ENCODE data around the gene SCRN2. TPM values are rescaled to one million over a fixed set of nuclear protein-coding genes. Genes with fewer than 3 reads are reported as not detected.
A peak's percentile ranks its signal among the peaks of the same experiment; 100 is the strongest.

The SCRN2 gene
- total RNA-seq, 1 experiment from 2014 or later, result 16.2 TPM

DNA sequence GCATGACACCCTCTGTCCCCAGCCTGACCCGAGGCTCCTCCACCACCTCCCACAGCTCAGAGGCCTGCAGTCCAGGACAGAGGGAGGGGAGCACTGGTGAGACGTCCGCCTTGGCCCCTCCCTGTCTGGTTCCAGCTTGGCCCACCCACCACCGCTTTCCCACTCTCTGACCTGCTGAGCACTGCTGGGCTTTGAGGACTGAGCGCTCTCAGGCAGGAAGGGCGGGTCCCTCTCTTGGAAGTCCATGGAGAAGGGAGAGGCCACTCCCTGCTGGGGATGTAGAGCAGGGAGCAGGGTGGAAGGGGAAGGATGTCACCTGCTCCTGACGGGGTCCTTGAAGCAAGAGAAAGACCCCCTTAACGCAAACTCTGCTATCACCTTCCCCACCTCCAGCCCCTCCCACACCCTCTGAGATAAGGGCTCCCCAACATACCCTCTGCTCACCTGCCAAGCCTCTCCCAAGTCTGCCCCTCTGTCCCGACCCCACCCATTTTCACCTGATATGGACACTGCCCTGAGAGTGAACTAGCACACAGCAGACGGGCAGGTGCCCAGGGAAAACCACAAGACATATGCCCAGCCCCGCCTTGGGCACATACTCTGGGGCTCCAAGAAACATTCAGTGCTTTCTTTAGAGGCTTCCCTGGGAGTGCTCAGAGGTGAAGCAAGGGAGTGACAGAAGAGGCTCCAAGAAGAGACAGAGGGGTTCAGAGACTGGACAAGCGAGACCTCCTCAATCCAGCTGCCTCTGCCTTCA, 20.9 kb downstream of the SCRN2 start:
- intact Hi-C loops (cut with micrococcal nuclease), result no loop called here
- Mint-ChIP-seq H3K27ac (ENCODE audit: low read depth, unreplicated experiment) (peak overlapping the region; percentile 69), H3K36me3 (ENCODE audit: insufficient read depth, unreplicated experiment) (peaks cover 31% of the 10 kb centered on the region), H3K27me3 (ENCODE audit: insufficient read depth, unreplicated experiment) (no peaks in the 10 kb centered on the region), H3K9me3 (ENCODE audit: unreplicated experiment) (no peaks in the 10 kb centered on the region), H3K4me1 (ENCODE audit: insufficient read depth, unreplicated experiment) (peaks cover 23% of the 10 kb centered on the region), H3K4me3 (ENCODE audit: unreplicated experiment) (peak overlapping the region; percentile 84)
- peak; percentile 25 for DNase-seq (ENCODE audit: unreplicated experiment)
- TF ChIP-seq, protein P1, sequence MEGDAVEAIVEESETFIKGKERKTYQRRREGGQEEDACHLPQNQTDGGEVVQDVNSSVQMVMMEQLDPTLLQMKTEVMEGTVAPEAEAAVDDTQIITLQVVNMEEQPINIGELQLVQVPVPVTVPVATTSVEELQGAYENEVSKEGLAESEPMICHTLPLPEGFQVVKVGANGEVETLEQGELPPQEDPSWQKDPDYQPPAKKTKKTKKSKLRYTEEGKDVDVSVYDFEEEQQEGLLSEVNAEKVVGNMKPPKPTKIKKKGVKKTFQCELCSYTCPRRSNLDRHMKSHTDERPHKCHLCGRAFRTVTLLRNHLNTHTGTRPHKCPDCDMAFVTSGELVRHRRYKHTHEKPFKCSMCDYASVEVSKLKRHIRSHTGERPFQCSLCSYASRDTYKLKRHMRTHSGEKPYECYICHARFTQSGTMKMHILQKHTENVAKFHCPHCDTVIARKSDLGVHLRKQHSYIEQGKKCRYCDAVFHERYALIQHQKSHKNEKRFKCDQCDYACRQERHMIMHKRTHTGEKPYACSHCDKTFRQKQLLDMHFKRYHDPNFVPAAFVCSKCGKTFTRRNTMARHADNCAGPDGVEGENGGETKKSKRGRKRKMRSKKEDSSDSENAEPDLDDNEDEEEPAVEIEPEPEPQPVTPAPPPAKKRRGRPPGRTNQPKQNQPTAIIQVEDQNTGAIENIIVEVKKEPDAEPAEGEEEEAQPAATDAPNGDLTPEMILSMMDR (IDR thresholded peaks at IDR 0.05; ENCODE audit: unreplicated experiment), result no peak
- BruUV-seq (replicated peaks), result no TSS peak
- ChIA-PET CTCF (interaction anchor here (0.6 to 1.7 kb wide), 2 partner anchors 18 to 776 kb away, joined by 3 to 5 read pairs; no protein-coding TSS in a partner anchor), POLR2A (interaction anchor here (3.1 kb wide), 1 partner anchor 11 kb away, joined by 24 read pairs; the partner anchor contains the start of genes LRRC46 and MRPL10)

DNA sequence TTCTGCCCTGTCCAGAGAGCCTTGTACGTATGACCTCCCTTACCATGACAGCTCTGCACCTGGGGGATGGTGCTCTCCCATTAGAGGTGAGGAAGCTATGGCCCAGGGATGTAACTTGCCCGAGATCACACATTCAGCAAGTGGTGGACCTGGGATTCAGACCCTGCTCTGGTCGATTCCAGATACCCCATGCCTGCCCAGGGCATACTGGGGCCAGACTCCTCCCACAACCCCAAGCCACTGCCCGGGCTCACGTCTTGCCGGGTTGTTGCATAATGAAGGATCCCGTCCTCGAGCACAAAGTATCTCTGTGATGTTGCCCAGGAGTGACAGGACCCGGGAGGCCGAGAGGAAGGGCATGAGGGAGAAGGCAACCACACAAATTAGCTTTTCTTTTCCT, 21.6 kb downstream of the SCRN2 start:
- Mint-ChIP-seq H3K9me3 (ENCODE audit: unreplicated experiment) (no peaks in the 10 kb centered on the region), H3K27me3 (ENCODE audit: insufficient read depth, unreplicated experiment) (no peaks in the 10 kb centered on the region), H3K4me3 (ENCODE audit: unreplicated experiment) (no peak overlapping the region), H3K36me3 (ENCODE audit: insufficient read depth, unreplicated experiment) (peaks cover 24% of the 10 kb centered on the region), H3K4me1 (ENCODE audit: insufficient read depth, unreplicated experiment) (peaks cover 23% of the 10 kb centered on the region), H3K27ac (ENCODE audit: low read depth, unreplicated experiment) (no peak overlapping the region)
- TF ChIP-seq, protein P1 (IDR thresholded peaks at IDR 0.05; ENCODE audit: unreplicated experiment), result no peak
- no peak for DNase-seq (ENCODE audit: unreplicated experiment)
- POLR2A ChIA-PET, result no interaction called here
- CTCF ChIA-PET, result no interaction called here
- BruUV-seq (replicated peaks), result no TSS peak
- intact Hi-C loops (cut with micrococcal nuclease), result no loop called here

DNA sequence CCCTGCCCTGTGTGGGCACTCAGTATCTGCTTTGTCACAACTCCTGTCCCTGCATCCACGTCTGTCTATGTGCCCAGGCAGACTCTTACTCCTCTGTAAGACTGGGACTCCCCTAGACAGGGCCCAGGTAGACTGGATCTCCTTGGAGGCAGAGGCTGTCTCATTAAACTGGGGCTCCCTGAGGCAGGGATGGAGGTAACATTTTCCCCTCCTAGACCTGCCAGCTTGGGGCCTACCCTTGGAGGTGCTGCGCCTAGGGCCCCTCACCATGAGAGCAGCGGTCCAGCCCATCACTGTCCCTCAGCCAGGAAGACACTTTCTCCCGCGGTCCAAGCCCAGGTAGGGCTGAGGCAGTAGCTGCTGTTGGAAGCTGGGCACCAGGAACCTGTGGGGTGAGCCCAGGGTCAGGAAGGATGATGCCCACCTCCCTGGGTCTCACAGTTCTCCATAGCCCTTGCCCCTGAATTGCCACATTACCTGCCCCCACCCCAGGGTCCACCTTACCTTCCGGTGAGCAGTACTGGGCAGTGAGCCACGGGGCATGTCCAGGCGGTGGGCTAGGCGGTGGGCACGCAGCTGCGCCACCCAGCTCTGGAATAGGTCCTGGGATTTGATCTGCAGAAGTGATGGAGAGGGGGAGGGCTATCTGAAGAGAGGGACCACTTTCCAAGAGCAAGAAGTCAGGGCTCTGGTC, 22.9 kb downstream of the SCRN2 start:
- Mint-ChIP-seq H3K9me3 (ENCODE audit: unreplicated experiment) (no peaks in the 10 kb centered on the region), H3K4me1 (ENCODE audit: insufficient read depth, unreplicated experiment) (peaks cover 23% of the 10 kb centered on the region), H3K4me3 (ENCODE audit: unreplicated experiment) (no peak overlapping the region), H3K27ac (ENCODE audit: low read depth, unreplicated experiment) (no peak overlapping the region), H3K36me3 (ENCODE audit: insufficient read depth, unreplicated experiment) (peaks cover 16% of the 10 kb centered on the region), H3K27me3 (ENCODE audit: insufficient read depth, unreplicated experiment) (no peaks in the 10 kb centered on the region)
- intact Hi-C loops (cut with micrococcal nuclease), result no loop called here
- CTCF ChIA-PET, result no interaction called here
- POLR2A ChIA-PET, result interaction anchor here (0.6 kb wide), 1 partner anchor 111 kb away, joined by 3 read pairs; no protein-coding TSS in a partner anchor
- TF ChIP-seq, protein P1 (IDR thresholded peaks at IDR 0.05; ENCODE audit: unreplicated experiment), result no peak
- no TSS peak for BruUV-seq (replicated peaks)
- no peak for DNase-seq (ENCODE audit: unreplicated experiment)

DNA sequence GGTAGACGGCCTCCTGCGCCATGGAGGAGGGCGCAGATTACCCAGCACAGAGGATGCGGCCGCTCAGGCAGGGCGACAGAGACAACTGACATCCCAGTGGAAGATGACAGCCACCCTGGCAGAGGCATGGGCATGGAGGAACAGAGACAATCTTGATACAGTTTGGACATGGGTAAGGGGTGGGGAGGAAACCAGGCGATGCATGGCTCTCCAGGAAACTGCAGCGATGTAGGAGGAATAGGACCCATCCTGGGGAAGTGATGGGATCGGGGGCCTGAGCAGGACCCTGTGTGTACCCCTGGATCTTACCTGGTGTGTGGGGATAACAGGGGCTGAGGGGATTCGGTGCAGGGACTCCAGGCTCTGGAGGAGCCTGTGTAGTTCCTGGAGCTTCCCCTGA, 24.1 kb downstream of the SCRN2 start:
- peaks cover 18% of the 10 kb centered on the region for H3K4me1 Mint-ChIP-seq (ENCODE audit: insufficient read depth, unreplicated experiment)
- CTCF ChIA-PET, result no interaction called here
- no peak for DNase-seq (ENCODE audit: unreplicated experiment)
- BruUV-seq (replicated peaks), result no TSS peak
- H3K27me3 Mint-ChIP-seq (ENCODE audit: insufficient read depth, unreplicated experiment), result no peaks in the 10 kb centered on the region
- POLR2A ChIA-PET, result interaction anchor here (0.8 kb wide), 1 partner anchor 78 kb away, joined by 4 read pairs; no protein-coding TSS in a partner anchor
- intact Hi-C loops (cut with micrococcal nuclease), result no loop called here
- no peak overlapping the region for H3K4me3 Mint-ChIP-seq (ENCODE audit: unreplicated experiment)
- no peaks in the 10 kb centered on the region for H3K9me3 Mint-ChIP-seq (ENCODE audit: unreplicated experiment)
- H3K36me3 Mint-ChIP-seq (ENCODE audit: insufficient read depth, unreplicated experiment), result peaks cover 16% of the 10 kb centered on the region
- H3K27ac Mint-ChIP-seq (ENCODE audit: low read depth, unreplicated experiment), result no peak overlapping the region
- TF ChIP-seq, protein P1 (IDR thresholded peaks at IDR 0.05; ENCODE audit: unreplicated experiment), result no peak

Data from MCF 10A (cell line).